DND-41 (cell line): ENCODE measurements around the gene TRIM72.

Source experiments
- ATAC-seq: fragments of 200-7000 bp; cut with Tn5 transposase; 3 replicates; pipeline ENCODE4 v1.9.1; 2021; ENCODE audit warnings: low read depth; ENCODE audit not compliant: insufficient read depth
- DNase-seq: peaks from one replicate; pipeline ENCODE4 v3.0.0-alpha.2; 2020
- H2AFZ ChIP-seq: 2 replicates; pipeline ENCODE4 v1.6.0; 2012; ENCODE audit warnings: low read depth, low read length
- H3K27ac ChIP-seq: 2 replicates; pipeline ENCODE4 v1.5.1; 2012; ENCODE audit warnings: low read length, inconsistent platforms
- H3K27me3 ChIP-seq: fragments of 200-600 bp; sonication (generic); 2 replicates; pipeline ENCODE4 v1.6.0; 2012; ENCODE audit warnings: low read length, mild to moderate bottlenecking, inconsistent platforms; ENCODE audit not compliant: insufficient read depth, poor library complexity
- H3K36me3 ChIP-seq: 2 replicates; pipeline ENCODE4 v1.5.1; 2012; ENCODE audit warnings: low read length, inconsistent platforms; ENCODE audit not compliant: insufficient read depth
- H3K4me1 ChIP-seq: 2 replicates; pipeline ENCODE4 v1.5.1; 2012; ENCODE audit warnings: mild to moderate bottlenecking, low read length; ENCODE audit not compliant: insufficient read depth
- H3K4me2 ChIP-seq: 2 replicates; pipeline ENCODE4 v1.6.0; 2012; ENCODE audit warnings: mild to moderate bottlenecking, moderate library complexity, low read length, inconsistent platforms; ENCODE audit not compliant: insufficient read depth
- H3K4me3 ChIP-seq, 2 experiments: fragments of 200-600 bp in 1 of 2; shearing (Covaris generic) in 1 of 2; 2 replicates each; pipeline ENCODE4 v1.5.1; 2012 to 2016; ENCODE audit warnings: inconsistent platforms in 2 of 2, low read length in 2 of 2, mild to moderate bottlenecking in 2 of 2, low read depth in 1 of 2, moderate library complexity in 1 of 2
- H3K79me2 ChIP-seq: 2 replicates; pipeline ENCODE4 v1.6.0; 2012; ENCODE audit warnings: low read length, inconsistent platforms; ENCODE audit not compliant: insufficient read depth
- H3K9ac ChIP-seq: 2 replicates; pipeline ENCODE4 v1.6.0; 2012; ENCODE audit warnings: low read depth, mild to moderate bottlenecking, inconsistent platforms, low read length, moderate library complexity
- H3K9me3 ChIP-seq: 2 replicates; pipeline ENCODE4 v1.5.1; 2012; ENCODE audit warnings: low read length, moderate library complexity, mild to moderate bottlenecking, inconsistent platforms; ENCODE audit not compliant: insufficient read depth, severe bottlenecking
- H4K20me1 ChIP-seq: 2 replicates; pipeline ENCODE4 v1.6.0; 2012; ENCODE audit warnings: low read length; ENCODE audit not compliant: insufficient read depth
- CTCF ChIP-seq: IDR thresholded peaks from 2 replicates; pipeline ENCODE4 v1.5.1; 2012; ENCODE audit warnings: borderline replicate concordance, low read length, moderate library complexity, mild to moderate bottlenecking; ENCODE audit not compliant: poor library complexity, severe bottlenecking; ENCODE audit errors: extremely low read depth
- EZH2 ChIP-seq: IDR thresholded peaks from 3 replicates; pipeline ENCODE4 v1.6.1; 2012; ENCODE audit warnings: borderline replicate concordance, low read depth, mild to moderate bottlenecking, moderate library complexity, low read length, inconsistent platforms; ENCODE audit not compliant: severe bottlenecking

TRIM72 gene

GRCh38 chr16:31187808-31188189 lies 26.1 kb upstream of the TRIM72 start:
- peaks cover 26% of the 10 kb centered on the region for H3K4me1 ChIP-seq
- H3K27me3 ChIP-seq = no peaks in the 10 kb centered on the region
- no peaks in the 10 kb centered on the region for H3K9me3 ChIP-seq
- ATAC-seq (no peak; the same call in 2 of the 3 replicates), DNase-seq (no peak)
- H3K9ac ChIP-seq = no peak overlapping the region
- peaks cover 100% of the 10 kb centered on the region for H3K36me3 ChIP-seq
- H3K4me2 ChIP-seq = no peak overlapping the region
- no peak overlapping the region for H3K4me3 ChIP-seq
- H2AFZ ChIP-seq = no peak overlapping the region
- H4K20me1 ChIP-seq = peaks cover 99% of the 10 kb centered on the region
- H3K27ac ChIP-seq = no peak overlapping the region
- peaks cover 93% of the 10 kb centered on the region for H3K79me2 ChIP-seq
- TF ChIP-seq EZH2 (no peak), CTCF (no peak)

GRCh38 chr16:31188450-31189411 lies 25.2 kb upstream of the TRIM72 start:
- no peak overlapping the region for H3K4me3 ChIP-seq
- peaks cover 89% of the 10 kb centered on the region for H3K79me2 ChIP-seq
- H3K9ac ChIP-seq = no peak overlapping the region
- H3K9me3 ChIP-seq = no peaks in the 10 kb centered on the region
- no peak for ATAC-seq
- H4K20me1 ChIP-seq = peaks cover 99% of the 10 kb centered on the region
- H3K4me2 ChIP-seq = no peak overlapping the region
- no peaks in the 10 kb centered on the region for H3K27me3 ChIP-seq
- no peak overlapping the region for H2AFZ ChIP-seq
- TF ChIP-seq EZH2 (no peak), CTCF (no peak)
- peaks cover 100% of the 10 kb centered on the region for H3K36me3 ChIP-seq
- peaks cover 17% of the 10 kb centered on the region for H3K4me1 ChIP-seq
- H3K27ac ChIP-seq = no peak overlapping the region
- DNase-seq = no peak

- Histone ChIP-seq H3K36me3 (peaks cover 100% of the 10 kb centered on the region), H3K27me3 (no peaks in the 10 kb centered on the region), H3K4me3 (no peak overlapping the region), H3K9ac (no peak overlapping the region), H3K4me2 (no peak overlapping the region), H4K20me1 (peaks cover 99% of the 10 kb centered on the region), H3K79me2 (peaks cover 83% of the 10 kb centered on the region), H3K27ac (no peak overlapping the region), H3K9me3 (no peaks in the 10 kb centered on the region), H3K4me1 (peaks cover 12% of the 10 kb centered on the region; the same call in 1 of the 2 replicates), H2AFZ (no peak overlapping the region)
- DNase-seq (no peak), ATAC-seq (no peak)
- TF ChIP-seq EZH2 (no peak), CTCF (no peak)
These were observed 24.5 kb upstream of the TRIM72 start for GRCh38 chr16:31189412-31189778.
